IPS-18c (cell line): ENCODE data around the gene LPP.

Experiments used
- H3K4me3 ChIP-seq: 2 replicates; pipeline ENCODE4 v1.7.0; 2013; ENCODE audit warnings: low read depth, mild to moderate bottlenecking, low read length, moderate library complexity; ENCODE audit not compliant: insufficient read depth
- H3K9me3 ChIP-seq: one replicate; pipeline ENCODE4 v1.6.1; 2013; ENCODE audit warnings: mild to moderate bottlenecking, low read length, moderate library complexity; ENCODE audit not compliant: control insufficient read depth, insufficient read depth

Gene LPP

GRCh38 chr3:188760408-188760807, 606.5 kb downstream of the LPP start:
- H3K9me3 ChIP-seq, result no peaks in the 10 kb centered on the region

GRCh38 chr3:188761439-188761838, 607.5 kb downstream of the LPP start:
- Histone ChIP-seq H3K4me3 (no peak overlapping the region), H3K9me3 (no peaks in the 10 kb centered on the region)

More at GRCh38 chr3:188760408-188760807, 606.5 kb downstream of the LPP start:
- no peak overlapping the region for H3K4me3 ChIP-seq

DNA sequence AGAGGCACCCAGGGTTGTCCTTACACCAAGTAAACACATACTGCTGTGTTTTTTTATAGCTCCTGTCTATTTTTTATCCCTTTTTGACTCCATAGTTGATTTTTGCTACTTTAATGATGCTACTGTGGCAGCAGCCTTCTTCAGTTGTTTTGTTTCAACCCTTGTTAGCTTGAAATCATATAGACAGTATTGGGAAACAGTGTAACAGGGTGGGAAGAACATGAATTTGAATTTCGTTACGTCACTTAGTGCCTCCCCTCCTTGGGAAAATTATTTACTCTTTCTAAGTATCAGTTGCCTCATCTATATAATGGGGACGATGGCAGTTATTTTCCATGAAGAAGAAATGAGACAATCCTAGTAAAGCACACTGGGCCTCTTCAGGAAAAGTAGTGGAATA, 608.0 kb downstream of the LPP start:
- H3K4me3 ChIP-seq, result no peak overlapping the region
- no peaks in the 10 kb centered on the region for H3K9me3 ChIP-seq

- H3K4me3 ChIP-seq, result no peak overlapping the region
- no peaks in the 10 kb centered on the region for H3K9me3 ChIP-seq
These were observed 610.7 kb downstream of the LPP start for GRCh38 chr3:188764609-188765008.

GRCh38 chr3:188769831-188770230, 615.9 kb downstream of the LPP start:
- no peak overlapping the region for H3K4me3 ChIP-seq
- no peaks in the 10 kb centered on the region for H3K9me3 ChIP-seq

DNA sequence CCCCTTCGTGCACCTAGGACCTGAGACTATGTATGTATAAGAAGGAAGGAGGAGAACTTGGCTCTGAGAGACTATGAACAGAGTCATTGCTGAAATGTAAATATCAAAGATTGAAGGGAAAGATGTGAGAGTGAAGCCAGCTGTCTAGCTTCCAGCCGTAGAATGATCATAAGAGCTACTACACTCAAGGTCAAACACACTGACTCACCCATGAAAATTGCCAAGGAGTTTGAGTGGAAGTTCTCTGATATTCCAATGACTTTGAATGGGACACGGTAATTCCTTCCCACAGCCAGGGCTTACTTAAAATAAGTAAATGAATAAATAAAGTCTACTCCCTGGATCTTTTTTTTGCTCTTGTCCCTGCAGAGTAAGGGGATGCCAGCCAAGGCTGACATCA, 618.9 kb downstream of the LPP start:
- Histone ChIP-seq H3K9me3 (no peaks in the 10 kb centered on the region), H3K4me3 (no peak overlapping the region)

- no peaks in the 10 kb centered on the region for H3K9me3 ChIP-seq
- H3K4me3 ChIP-seq, result no peak overlapping the region
These were observed 621.5 kb downstream of the LPP start for GRCh38 chr3:188775412-188775811.

GRCh38 chr3:188776447-188776846, 622.5 kb downstream of the LPP start:
- Histone ChIP-seq H3K4me3 (no peak overlapping the region), H3K9me3 (no peaks in the 10 kb centered on the region)

DNA sequence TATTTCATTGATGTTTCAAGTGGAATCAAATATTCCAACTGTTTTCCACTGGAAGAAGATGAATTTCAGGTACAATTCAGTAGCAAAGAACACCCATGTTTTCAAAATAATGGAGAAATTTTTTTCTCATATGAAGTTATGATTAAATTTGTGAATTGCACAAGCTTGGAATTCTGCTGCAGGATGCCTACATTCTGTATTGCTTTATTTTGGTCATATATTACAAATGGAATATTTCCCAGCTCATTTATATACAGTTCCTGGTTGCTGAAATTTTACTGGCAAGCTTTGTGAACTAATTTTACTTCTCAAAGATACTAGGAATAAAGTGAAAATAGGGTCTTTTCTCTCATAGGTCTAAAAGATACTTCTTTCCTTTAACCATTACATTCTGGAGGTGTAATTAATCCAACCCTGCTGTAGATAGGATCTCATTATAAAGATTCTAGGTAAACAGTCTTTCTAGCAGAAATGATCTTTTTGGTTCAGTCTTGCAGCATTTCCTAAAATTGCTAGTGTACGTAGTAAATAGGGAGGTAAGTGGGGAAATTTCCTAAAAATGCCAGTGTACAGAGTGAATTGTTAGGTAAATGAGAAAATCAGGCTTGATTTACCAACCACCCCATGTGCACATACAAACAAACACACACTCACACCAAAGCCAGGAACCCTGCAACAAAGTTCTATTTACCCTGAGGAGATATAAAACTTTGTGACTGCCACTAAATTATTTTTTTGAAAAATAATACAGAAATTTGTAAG, 624.3 kb downstream of the LPP start:
- no peak overlapping the region for H3K4me3 ChIP-seq
- no peaks in the 10 kb centered on the region for H3K9me3 ChIP-seq

DNA sequence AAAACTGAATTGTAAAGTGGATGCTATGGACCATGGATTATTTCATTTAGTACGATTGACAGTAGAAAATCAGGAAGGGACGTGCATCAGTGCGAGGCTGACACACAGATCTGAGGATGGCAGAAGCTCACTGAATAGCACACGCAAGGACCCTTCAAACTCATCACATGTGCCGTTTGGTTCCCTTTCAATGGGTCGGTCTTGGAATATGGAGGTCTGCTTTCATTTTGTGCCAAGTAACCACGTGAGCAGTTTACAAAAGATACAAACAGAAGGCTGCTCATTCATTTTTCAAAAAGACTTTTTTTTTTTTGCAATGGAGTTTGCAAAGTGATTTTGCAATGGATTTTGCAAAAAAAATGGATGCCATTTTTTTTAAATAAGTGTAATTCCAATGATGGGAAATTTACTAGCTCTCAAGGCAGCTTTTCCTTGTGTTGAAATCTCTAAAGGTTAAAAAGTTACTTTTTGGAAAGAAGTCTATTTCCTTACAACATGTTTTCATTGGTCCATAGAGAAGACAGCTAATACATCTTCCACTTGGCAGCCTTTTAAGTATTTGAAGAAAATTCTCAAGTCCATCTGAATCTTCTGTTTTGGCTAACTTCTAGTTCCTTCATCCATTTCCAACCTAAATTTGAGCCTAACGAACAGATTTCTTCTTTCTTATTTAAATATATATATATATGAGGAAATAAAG, 625.5 kb downstream of the LPP start:
- Histone ChIP-seq H3K9me3 (no peaks in the 10 kb centered on the region), H3K4me3 (no peak overlapping the region)

DNA sequence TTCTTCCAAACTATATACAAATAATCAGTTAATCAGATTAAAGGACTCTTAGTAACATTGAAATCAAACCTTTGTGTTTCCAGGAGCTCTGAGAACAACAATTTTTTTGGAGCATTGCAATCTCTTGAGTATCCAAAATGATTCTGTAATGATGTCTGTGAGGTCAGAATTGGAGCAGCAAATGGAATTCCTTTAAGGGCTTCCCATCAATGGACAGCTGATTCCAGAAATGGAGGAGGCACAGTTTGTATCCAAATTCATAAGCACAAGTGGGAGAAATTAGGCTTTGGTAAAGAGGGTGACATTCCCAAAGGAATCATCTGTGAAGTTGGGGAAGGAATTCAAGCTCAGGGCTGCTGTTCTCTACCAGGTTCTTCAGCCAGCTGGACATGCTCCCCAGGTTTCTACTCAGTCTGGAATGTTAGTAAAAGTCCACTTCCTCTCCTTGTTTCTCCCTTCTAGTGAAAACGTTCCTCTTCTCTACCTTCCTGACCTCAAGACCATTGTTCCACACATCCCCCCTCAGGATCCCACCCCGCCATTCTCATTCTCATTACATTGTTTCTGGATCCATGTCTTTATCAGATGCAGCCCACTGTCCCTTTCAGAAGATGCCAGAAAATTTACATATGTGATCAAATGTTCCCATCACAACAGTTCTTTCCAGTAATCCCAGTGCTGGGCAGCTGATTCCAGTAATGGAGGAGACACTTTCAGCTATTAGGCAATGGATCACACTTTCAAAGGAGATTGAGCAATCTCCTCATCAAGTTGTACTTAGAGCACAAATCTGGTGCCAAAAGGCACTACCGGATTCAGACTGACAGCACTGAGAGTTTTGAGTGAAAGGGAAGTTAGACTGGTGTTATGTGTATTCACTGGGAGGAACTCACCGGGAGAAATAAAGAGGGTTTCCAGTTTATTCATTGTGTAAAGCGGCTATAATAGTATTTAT, 626.5 kb downstream of the LPP start:
- no peak overlapping the region for H3K4me3 ChIP-seq
- H3K9me3 ChIP-seq, result no peaks in the 10 kb centered on the region

- no peaks in the 10 kb centered on the region for H3K9me3 ChIP-seq
These were observed 628.7 kb downstream of the LPP start for GRCh38 chr3:188782613-188783124.

DNA sequence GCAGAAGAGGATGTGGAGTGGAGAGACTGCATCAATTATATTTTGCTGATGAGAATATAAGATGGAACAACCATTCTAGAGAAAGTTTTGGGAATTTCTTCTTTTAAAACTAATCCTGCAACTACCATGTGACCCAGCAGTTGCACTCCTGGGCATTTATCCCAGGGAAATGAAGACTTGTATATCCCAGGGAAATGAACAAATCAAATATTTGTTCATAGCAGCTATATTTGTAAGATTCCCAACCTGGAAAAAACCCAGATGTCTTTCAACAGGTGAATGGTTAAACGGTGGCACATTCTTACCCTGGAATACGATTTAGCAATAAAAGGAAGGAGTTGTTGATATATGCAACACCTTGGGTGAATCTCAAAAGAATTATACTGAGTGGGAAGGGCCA, 632.5 kb downstream of the LPP start:
- no peaks in the 10 kb centered on the region for H3K9me3 ChIP-seq
- H3K4me3 ChIP-seq, result no peak overlapping the region

More at GRCh38 chr3:188782613-188783124, 628.7 kb downstream of the LPP start:
- H3K4me3 ChIP-seq, result no peak overlapping the region

- Histone ChIP-seq H3K9me3 (no peaks in the 10 kb centered on the region), H3K4me3 (no peak overlapping the region)
These were observed 634.7 kb downstream of the LPP start for GRCh38 chr3:188788621-188789081.

DNA sequence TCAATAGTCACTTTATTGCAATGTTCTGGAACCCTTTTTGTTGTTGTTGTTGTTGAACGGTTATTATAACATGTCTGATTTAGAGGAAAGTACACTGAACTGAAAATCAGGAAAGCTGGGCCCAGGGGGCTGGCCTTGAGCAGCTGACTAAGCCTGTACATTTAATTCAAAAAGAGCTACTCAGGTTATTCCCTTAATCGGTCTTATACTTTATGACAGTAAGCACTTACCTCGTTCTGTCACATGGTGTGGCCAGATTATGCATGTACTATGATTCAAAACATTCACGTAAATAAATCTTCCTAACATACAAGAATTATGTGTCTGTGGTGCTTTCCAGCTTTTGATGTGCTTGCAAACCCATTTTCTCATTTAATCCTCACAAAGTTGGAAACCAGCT, 635.3 kb downstream of the LPP start:
- Histone ChIP-seq H3K4me3 (no peak overlapping the region), H3K9me3 (no peaks in the 10 kb centered on the region)

DNA sequence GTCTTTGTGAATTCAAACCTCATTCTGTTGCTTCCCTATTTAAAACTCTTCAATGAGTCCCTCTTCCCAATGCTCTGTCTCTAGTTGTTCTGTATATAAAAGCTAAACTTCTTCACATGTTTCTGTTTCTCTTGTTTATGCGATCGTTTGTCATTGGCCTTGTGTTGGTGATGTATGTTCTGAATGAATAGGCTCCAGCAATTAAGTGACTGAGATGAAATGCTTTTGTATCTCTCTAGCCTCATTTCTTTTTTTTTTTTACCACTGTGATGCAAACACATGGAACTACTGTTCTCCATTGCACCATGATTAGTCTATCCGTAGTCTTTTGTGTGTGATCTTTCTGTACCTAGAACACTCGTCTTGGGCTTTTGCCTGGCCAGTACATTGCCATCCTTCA, 637.4 kb downstream of the LPP start:
- no peak overlapping the region for H3K4me3 ChIP-seq
- H3K9me3 ChIP-seq, result no peaks in the 10 kb centered on the region

DNA sequence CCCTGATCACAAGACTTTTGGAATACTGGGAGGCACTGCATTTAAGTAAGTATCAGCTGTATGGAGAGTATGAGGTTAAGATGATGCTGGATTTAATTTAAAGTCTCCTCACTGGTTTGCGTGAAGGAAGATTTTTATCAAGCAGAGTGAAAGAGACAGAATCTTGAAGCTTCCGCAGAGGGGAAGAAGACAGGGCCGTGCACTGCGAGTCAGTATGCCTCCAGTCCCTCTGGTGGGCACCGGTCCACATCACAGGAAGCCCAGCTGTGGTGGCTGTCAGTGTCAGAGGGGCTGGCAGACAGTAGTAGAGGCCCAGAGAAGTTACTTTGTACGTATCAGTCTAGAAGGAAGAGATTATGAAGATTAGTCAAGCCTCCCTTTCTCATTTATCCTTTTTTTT, 638.8 kb downstream of the LPP start:
- H3K9me3 ChIP-seq, result no peaks in the 10 kb centered on the region
- no peak overlapping the region for H3K4me3 ChIP-seq
